ENCODE data around the gene CMTM7.
"Not testable (repeated sequence)": the region's sequence is repeated elsewhere in the genome, so short reads cannot be mapped to it uniquely, and the experiment has no call there.

The CMTM7 gene

DNA sequence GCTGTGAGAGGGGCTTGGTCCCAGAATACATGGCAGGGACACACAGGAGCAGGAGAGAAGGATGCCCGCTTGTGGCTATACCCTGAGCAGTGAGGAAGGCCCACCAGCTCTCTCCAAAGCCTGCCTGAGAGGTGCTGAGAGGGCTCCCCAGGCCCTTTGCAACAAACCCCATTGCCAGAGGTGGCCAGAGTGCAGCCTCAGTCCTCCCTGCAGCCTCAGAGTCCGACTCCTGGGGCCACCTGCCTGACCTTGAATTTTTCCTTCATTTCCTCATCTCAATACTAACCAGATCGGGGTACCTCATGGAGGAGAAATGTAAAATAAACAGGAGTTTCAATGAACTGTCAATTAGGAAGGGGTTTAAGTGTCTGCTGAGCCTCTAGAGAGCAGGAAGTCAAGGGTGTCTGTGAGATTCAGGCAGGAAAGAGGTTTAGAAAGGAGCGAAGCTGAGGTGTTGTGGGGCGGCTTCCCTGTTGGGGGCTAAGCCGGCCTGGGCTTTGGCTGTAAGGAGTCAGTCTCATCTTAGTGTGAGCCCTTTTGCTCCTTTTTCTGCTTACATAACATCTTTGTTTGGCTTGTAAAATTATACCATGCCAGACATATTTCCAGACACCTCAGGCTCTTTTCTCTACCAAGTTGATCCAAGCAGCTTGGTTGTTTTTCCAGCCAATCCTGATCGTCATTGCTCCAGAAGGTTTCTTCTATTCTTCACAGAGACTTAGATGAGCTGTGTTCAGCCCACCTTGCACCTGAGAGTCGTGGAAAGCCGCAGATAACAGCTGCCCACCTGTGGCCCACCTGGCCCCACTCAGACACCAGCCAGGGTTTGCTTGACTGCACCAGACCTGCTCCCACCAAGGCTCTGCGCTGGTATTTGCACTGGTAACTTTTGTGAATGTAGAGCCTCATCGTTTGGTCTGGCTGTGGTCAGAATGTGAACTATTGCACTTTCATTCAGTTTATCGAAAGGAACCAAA lies 36.7 kb downstream of the CMTM7 start:
- peak in 1 of 42 donors; percentile 37 for DNase-seq
- intact Hi-C loops (cut with DNase I), result no loop called here

DNA sequence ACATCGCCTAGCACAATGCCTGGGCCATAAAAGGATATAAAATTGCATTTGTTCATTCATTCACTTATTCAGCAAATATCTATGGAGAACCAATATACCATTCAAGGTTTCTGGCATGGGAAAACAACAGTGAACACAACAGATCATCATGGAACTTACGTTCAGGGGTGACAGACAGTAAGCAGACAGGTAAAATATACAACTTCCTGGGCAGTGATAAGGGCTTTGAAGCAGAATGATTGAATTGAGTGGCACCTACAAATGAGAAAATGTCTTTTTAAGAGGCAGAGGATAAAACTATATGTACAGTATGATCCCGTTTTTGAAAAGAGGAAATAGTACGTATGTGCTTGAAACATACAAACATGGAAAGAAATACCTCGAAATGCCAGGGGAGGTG lies 39.2 kb downstream of the CMTM7 start:
- DNase-seq, result no peak
- intact Hi-C loops (cut with DNase I), result no loop called here

DNA sequence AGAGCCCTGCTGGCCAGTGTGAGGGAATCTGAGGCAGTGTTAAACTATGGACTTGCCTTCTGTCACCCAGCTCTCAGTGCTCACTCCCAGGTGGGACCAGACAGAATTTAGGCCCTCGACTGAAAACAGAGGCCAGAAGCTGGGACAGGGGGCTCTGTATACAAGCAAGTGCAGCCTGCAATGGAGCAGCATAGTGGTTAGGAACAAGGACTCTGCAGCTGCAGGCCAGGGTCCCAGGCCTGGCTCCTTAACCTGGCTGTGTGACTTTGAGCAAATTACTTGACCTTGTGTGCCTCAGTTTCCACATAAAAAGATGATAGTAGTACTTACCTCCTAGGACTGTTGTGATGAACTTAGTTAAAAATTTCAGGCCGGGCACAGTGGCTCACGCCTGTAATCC lies 39.8 kb downstream of the CMTM7 start:
- intact Hi-C loops (cut with DNase I), result no loop called here
- DNase-seq, result peak in 1 of 42 donors; percentile 29

DNA sequence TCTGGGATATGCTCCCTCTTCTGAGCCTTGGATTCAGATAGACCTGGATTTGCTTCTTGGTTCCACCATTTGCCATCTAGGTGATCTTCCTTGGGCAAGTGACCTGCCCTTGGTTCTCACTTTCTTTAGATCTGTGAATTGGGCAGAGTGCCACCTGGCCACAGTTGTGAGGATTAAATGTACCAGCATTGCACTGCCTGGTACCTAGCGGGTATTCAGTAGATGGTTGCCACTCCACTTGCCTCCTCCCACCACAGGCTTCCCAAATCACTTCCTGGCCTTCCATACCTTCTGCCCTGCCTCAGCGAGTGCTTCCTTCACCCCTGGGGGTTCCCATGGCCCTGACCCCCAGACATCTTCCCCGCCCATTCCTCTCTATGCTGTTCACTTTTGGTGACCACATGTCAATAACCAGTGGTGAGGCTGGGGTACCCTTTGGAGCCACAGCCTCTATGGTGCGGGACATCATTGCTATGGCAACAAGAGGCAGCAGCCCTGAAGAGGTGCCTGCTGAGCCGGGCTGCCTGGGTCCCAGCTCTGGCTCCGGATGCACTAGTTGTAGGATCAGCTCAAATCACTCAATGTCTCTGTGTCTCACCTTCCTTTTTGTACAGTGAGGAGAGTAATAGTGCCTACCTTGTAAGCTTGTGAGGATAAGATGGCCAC lies 40.5 kb downstream of the CMTM7 start:
- intact Hi-C loops (cut with DNase I), result no loop called here
- DNase-seq, result peak in 2 of 42 donors; percentile 5 to 27

GRCh38 chr3:32432711-32433530 lies 41.3 kb downstream of the CMTM7 start:
- intact Hi-C loops (cut with DNase I), result no loop called here
- DNase-seq, result peak in 3 of 42 donors; percentile 7 to 37 (median 19)

GRCh38 chr3:32434206-32434605 lies 42.6 kb downstream of the CMTM7 start:
- intact Hi-C loops (cut with DNase I), result no loop called here
- peak in 3 of 42 donors; percentile 6 to 37 (median 20) for DNase-seq

GRCh38 chr3:32435911-32436815 lies 44.5 kb downstream of the CMTM7 start:
- DNase-seq, result peak in 4 of 42 donors; percentile 3 to 21 (median 12)
- intact Hi-C loops (cut with DNase I), result no loop called here

DNA sequence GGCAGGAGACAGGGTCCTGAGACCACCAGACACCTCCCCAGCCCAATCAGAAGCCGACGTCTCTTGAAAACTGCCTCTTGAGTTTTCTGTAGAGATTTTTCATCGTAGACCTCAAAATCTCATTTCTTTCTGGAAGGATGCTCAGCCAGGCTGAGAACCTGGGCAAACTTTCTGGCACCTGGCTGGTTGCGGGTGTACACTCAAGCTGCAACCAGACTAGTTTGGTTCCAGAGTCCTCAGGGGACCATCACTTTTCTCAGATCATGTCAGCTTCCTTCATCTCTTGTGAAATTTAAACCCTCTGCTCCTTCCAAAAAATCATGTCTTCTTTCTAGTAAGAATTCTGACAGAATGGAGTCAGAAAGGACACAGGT lies 45.1 kb downstream of the CMTM7 start:
- peak in 2 of 42 donors; percentile 4 to 12 for DNase-seq
- intact Hi-C loops (cut with DNase I), result no loop called here

DNA sequence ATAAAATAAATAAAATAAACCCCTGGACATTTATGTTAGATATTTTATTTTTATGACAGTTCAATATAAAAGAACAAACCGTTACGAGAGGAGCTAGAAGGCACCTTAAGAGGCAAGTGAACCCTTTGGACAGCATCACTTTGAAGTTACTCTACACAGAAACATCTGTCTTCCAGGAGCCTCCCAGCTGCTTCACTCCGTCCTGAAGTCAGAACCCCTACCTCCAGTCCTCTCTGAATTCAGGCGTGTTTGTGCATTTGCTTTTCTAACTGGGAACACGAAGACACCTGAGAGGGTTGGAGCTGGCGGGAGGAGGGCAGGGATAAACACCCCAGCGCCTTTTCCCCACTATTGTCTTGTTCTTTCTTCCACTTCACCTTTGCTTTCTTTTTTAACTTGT lies 46.2 kb downstream of the CMTM7 start:
- peak in 3 of 42 donors; percentile 4 to 7 (median 4) for DNase-seq
- intact Hi-C loops (cut with DNase I), result no loop called here

DNA sequence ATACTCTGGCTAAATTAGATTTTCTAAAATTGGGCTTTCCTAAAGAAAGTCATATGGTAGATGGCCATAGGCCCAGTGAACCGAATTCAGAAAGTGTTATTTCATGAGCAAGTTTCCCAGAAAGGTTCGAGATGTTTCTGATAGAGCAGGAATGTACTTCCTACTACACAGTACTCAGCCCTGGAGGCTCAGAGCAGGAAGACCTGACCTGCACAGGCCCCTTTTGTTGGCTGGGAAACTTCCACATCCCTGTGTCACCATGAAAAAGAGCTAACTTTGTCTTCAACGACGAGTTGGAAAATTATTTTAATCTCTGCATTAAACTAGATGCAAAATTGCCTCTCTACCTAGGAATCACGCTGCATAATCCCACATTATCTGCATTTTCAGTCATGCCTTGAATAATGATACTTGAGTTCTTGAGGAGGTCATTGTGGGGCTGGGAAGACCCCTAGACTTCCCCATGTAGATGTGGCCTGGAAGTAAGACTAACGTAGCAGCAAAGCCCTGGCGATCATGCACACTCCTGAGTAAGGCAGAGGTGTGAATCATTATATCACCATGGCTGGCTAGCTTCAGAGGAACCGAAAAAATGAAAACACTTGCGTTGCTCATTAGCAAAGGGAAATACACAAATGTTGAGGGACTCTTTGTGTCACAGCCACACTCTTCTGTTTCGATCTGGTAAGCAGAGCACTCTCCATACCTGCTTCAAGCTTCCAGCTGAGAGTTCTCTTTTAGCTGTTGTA lies 47.1 kb downstream of the CMTM7 start:
- peak in 3 of 42 donors; percentile 3 to 18 (median 11) for DNase-seq
- intact Hi-C loops (cut with DNase I), result no loop called here

GRCh38 chr3:32439421-32439820 lies 47.8 kb downstream of the CMTM7 start:
- DNase-seq, result peak in 1 of 42 donors; percentile 2
- intact Hi-C loops (cut with DNase I), result not testable (repeated sequence)

GRCh38 chr3:32440611-32441350 lies 49.1 kb downstream of the CMTM7 start:
- intact Hi-C loops (cut with DNase I), result no loop called here
- DNase-seq, result peak in 2 of 42 donors; percentile 13 to 21

- no peak for DNase-seq
- intact Hi-C loops (cut with DNase I), result no loop called here
Measured at GRCh38 chr3:32442766-32443165, 51.1 kb downstream of the CMTM7 start.

GRCh38 chr3:32443478-32443877 lies 51.8 kb downstream of the CMTM7 start:
- intact Hi-C loops (cut with DNase I), result no loop called here

GRCh38 chr3:32447865-32448400 lies 56.3 kb downstream of the CMTM7 start:
- intact Hi-C loops (cut with DNase I), result no loop called here
- no peak for DNase-seq

More at GRCh38 chr3:32443478-32443877, 51.8 kb downstream of the CMTM7 start:
- no peak for DNase-seq

DNA sequence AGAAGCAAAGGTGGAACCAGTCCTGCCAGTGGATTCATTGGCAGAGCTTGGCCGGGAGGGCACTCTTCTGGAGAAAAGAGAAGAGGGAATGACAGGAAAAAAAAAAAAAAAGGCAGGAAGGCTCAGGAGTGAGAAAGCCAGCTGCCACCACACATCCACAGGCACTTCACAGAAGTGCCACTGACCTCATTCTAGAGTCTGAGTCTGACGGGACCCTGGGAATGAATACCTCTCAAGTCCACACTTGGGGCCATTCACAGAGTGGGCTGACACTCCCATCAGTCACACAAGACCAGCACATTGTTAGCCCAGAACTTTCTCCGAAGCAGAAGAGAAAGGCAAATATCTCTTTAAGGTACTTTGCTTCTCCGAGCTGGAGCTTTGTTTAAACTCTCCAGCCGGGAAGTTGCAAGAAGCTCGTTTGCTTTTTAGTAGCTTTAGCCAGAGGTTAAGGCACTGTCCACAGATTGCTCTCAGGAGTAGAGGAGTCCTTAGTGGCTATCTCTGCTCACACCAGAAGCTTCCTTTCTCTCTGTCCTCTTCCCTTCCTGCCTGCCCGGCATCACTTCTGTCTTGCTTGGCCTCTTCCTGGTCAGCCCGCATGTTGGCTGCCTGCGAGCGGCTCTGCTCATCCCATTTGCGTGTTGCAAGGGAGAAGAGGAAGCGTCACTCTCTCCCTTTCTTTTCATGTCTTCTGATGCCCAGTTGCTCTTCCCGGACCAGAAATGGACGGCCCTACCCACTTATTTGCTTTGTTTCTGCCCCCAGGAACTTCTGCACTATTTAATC lies 57.2 kb downstream of the CMTM7 start:
- peak in 25 of 42 donors; percentile 7 to 55 (median 32) for DNase-seq

More for the DNA sequence above, 57.2 kb downstream of the CMTM7 start:
- intact Hi-C loops (cut with DNase I), result no loop called here

Measured in head of caudate nucleus (tissue), 42 donors.